Neural cell (in vitro differentiated cells): ENCODE measurements around the gene FBLN7.

ENCODE experiments used
- POLR2AphosphoS5 ChIP-seq: IDR thresholded peaks from 2 replicates; pipeline ENCODE4 v1.6.1; 2012
- TF ChIP-seq, protein P1 (sequence below): fragments of 450-650 bp; IDR thresholded peaks from 2 replicates; pipeline ENCODE4 v1.5.1; 2014; ENCODE audit warnings: antibody characterized with exemption, mild to moderate bottlenecking, moderate library complexity; ENCODE audit not compliant: poor library complexity, severe bottlenecking

DNA sequence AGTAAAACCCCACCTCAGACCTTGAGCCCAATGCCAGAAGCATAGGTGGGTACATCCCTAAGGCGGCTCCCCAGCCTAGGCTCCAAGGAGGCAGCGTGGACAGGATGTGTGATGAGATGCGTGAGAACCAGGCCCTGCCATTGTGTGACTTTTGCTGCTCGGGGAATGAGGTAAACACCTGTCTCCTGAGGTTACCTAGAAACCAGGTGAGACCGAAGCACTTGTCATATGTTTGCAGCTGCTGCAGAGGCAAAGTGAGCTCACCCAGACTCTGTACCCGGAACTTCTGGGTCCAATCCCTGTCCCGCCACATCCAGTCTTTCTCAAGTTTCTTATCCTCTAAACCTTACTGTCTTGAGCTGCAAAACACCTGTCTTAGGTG lies 3.4 kb downstream of the FBLN7 start:
- TF ChIP-seq, protein P1, sequence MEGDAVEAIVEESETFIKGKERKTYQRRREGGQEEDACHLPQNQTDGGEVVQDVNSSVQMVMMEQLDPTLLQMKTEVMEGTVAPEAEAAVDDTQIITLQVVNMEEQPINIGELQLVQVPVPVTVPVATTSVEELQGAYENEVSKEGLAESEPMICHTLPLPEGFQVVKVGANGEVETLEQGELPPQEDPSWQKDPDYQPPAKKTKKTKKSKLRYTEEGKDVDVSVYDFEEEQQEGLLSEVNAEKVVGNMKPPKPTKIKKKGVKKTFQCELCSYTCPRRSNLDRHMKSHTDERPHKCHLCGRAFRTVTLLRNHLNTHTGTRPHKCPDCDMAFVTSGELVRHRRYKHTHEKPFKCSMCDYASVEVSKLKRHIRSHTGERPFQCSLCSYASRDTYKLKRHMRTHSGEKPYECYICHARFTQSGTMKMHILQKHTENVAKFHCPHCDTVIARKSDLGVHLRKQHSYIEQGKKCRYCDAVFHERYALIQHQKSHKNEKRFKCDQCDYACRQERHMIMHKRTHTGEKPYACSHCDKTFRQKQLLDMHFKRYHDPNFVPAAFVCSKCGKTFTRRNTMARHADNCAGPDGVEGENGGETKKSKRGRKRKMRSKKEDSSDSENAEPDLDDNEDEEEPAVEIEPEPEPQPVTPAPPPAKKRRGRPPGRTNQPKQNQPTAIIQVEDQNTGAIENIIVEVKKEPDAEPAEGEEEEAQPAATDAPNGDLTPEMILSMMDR, result no peak
- TF ChIP-seq POLR2AphosphoS5, result no peak
